Measurements from ENCODE around the gene AKAP8. TPM values are rescaled to one million over a fixed set of nuclear protein-coding genes. Genes with fewer than 3 reads are reported as not detected.
"Not testable (repeated sequence)": the region's sequence is repeated elsewhere in the genome, so short reads cannot be mapped to it uniquely, and the experiment has no call there.

AKAP8 gene
- polyA plus RNA-seq, 3 donors = 22.7 to 25.0 (median 24.9) TPM

DNA sequence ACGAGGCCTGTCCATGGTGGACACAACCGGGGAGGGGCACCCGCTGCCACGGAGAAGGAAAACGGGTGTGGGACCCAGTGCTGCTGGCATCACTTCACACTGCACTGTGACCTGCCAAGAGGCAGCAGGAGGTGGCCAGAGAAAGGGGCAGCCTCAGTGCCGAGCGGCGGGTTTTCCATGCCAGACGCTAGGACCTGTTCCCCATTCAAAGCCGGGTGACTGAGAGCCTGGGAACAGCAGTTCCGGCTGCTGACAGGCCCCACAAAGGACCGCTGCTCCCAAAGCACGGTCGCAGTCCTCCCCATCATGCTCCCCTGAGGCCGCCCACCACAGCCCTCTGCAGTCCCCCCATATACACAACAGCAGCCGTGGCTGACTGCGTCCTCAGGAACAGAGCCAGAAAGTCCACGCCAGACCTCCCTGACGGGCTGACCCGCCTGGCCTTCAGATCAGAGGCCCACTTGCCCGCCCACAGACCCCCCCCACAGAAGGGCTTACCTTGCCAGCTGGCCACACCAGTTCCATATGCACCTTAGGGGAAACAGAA is 5.4 kb downstream of the AKAP8 start:
- no peak for DNase-seq (ENCODE audit: low read depth in 3 of 3, low spot score in 2 of 3)

DNA sequence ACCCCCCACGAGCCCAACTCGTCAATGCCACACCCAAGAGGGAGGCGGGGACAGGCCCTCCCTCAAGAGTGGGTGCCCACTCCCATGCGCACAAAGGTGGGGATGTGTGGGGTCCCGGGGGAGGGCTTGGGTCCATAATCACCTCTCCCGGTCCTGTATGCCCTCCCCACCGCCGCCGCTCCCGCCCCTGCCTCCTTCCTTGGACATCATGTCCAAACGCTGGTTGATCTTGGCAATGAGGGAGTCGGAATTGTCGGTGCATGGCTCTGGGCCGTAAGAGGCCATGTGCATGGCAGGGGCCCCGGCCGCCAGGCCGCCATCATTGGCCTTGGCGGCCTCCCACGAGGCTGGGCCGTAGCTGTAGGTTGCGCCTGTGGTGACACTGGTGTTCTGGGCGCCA is 5.9 kb downstream of the AKAP8 start:
- DNase-seq (ENCODE audit: low read depth in 3 of 3, low spot score in 2 of 3) = no peak

DNA sequence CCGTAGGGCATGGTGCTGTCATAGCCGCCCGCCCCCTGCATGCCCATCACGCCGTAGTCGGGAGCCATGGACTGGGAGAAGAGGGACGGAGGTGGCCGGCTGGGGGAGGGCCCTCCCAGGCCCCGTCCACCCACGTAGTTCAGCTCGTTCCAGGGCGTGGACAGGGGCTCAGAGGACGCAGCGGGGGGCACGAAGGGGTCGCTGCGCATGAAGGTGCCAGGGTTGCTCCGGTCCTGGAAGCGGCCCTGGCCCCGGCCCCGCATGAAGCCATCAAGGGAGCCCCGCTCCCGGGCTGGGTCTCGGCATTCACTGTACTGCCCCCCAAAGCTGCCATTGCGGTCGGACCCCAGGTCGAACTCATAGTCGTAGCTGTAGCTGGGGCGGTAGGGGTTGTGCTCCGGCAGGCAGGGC is 6.7 kb downstream of the AKAP8 start:
- no peak for DNase-seq (ENCODE audit: low read depth in 3 of 3, low spot score in 2 of 3)

DNA sequence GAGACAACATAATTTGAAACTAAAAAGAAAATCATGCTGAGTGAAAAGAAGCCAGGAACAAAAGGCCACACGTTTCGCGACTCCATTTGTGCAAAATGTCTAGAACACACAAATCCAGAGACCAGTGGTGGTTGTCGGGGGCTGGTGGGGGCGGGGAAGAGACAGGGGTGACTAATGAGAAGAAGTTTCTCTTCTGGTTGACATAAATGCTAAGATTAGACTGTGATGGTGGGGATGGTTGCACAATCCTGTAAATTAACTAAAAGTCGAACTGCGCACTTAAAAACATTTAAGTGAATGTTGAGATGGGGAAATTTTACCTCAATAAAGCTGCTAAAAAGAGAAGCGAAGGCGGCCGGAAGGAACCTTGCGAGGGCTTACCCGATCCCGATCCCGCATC is 7.1 kb downstream of the AKAP8 start:
- DNase-seq (ENCODE audit: low read depth in 3 of 3, low spot score in 2 of 3) = no peak

DNA sequence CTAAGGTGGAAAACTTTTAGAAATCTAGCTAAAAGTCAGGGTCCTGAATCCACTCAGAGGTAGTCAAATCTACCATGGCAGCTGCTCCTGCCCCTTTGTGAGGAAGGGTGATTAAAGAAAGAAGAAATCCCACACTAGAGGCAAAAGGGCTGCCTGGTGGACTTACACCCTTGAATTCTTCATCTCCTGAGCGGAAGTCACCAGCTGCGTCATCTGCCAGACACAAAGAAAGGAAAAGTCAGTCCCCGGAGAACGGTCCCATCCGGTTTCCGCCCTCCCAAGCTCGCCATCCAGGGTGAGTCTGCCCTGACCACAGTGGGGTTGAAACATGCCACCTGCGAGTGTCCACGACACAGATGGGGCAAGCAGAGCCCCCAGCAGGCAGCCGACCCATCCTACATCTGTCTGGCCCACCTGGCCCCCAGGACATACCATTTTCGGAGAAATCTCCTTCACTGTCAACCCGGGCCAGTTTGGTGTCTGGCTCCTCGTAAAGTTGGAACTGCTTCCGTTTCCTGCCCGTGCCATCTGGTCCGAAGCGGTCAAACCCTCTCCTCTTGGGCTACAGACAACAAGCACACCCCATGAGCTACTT is 7.7 kb downstream of the AKAP8 start:
- no peak for DNase-seq (ENCODE audit: low read depth in 3 of 3, low spot score in 2 of 3)

DNA sequence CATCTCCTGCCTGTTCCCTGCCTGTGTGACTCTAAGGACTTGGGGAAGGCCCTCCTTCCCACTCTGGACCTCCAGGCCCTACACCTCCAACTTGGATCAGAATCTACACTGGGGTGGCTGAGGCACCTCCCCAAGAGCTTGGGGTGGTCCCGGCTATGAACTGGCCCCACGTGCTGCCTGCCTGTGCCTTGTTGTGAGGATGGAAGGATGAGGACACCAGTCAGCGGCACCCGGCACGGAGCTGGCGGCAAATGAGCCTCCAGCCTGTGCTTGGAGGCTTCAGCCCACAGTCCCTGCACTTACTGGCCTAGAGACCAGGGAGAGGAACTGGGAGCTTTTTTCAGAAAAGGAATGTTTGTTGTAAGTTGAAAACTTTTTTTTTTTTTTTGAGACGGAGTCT is 8.5 kb downstream of the AKAP8 start:
- no peak for DNase-seq (ENCODE audit: low read depth in 3 of 3, low spot score in 2 of 3)

DNA sequence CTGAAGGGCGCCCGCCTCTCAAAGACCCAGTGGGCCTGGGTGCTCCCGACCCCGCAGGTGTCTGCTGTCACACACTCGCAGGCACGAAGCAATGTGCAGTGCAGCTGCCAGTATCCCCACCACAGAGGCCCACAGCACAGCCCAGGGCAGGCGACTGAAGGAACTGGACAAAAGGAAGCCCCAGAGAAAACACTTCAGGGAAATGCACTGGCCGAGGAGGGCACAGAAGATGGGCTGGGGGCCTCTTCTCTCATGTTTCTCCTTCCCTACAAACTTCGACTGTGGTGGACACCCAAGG is 10.0 kb downstream of the AKAP8 start:
- no peak for DNase-seq (ENCODE audit: low read depth in 3 of 3, low spot score in 2 of 3)

DNA sequence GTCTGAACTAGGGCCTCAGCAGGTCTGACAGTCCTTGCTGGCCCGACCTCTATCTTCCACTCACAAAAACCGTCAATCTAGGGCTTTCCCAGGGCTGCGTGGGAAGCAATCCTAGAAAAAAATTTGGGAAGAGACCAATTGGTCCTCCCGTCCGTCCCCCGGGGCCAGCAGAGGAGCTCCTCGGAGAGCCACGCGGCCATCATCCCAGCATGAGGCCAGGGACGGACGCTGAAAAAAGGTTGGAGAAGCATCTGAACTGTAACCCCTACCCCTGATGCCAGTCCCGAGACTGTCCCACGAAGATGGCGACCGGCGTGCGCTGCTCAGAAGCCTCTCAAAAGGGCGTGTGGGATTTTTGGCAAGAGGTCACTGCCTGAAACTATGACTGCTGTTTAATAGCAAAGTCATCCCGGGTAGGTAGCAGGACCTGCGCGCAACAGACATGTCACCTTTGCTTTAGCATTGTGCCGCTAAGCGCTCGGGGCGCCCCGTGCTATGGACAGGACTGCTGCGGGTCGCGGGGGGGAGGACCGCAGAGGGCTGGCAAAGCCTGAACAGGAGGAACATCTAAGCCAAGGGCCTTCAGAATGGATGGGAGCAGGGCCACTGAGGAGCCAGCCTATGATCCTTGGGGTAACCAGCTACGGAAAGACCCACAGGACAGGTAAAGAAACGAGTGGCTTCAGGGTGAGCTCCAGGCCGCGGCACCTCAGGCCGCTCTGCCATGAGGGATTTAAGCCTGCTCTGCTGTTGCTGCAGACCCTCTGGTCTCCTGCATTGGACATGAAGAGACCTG is 10.6 kb downstream of the AKAP8 start:
- DNase-seq (ENCODE audit: low read depth in 3 of 3, low spot score in 2 of 3) = no peak

DNA sequence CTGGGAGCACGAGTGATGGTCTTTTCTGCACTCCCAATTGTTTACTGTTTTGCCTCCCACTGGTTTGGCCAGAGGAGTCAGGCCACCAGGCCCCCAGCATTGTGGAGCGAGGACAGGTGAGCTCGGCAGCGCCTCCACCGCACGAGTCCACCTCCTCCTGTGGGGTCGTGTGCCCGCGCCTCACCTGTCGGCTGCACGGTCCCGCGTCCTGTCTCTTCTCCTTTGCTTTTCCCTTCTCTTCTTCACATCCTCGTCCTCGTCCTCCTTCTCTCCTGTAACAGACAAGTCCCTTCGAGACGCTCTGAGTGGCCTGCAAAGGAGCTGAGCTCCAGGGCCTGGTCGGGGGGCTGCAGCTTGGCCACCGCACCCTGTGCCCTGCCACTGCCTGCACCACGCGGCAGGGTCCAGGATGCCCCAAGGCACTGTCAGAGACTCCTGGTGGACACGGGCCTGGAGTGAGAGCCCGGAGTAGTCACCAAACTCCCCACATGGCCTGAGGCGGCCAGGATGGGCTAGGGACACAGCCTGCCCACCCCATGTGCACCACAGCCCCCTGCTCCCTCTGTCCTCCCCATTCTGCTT is 11.4 kb downstream of the AKAP8 start:
- DNase-seq (ENCODE audit: low read depth in 3 of 3, low spot score in 2 of 3) = no peak

DNA sequence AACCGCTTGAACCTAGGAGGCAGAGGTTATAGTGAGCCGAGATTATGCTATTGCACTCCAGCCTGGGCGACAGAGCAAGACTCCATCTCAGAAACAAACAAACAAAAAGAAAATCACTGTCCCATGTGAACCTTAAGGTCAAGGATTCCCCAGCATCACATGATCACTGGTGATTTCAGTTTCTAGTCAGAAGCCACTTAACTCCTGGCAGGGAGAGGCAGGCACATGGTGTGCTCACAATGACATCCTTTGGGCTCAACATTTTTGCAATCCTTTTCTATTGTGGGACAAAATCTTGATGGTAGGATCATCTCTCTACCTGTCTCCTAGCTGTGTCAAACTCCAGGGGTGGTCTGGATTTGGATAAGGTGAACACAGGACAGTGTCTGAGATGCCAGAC is 12.1 kb downstream of the AKAP8 start:
- DNase-seq (ENCODE audit: low read depth in 3 of 3, low spot score in 2 of 3) = no peak

DNA sequence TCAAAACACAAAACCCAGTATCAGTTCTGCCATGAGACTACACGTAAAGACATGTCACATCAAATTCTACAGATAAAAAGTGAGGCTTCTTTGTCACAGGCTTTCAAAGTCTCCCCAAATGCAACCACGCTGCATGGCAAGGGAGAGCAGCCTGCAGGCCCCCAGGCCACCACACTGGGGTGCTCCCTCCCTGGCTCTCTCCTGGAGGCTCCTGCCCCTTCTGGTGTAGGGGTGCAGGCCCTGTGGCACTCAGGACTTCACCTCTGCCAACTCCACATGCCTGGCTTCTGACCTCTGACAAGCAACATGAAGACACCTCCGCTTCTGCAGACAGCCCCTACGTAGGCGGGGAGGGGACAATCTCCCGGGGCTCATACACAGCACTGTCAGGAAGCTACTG is 14.3 kb downstream of the AKAP8 start:
- DNase-seq (ENCODE audit: low read depth in 3 of 3, low spot score in 2 of 3) = no peak

DNA sequence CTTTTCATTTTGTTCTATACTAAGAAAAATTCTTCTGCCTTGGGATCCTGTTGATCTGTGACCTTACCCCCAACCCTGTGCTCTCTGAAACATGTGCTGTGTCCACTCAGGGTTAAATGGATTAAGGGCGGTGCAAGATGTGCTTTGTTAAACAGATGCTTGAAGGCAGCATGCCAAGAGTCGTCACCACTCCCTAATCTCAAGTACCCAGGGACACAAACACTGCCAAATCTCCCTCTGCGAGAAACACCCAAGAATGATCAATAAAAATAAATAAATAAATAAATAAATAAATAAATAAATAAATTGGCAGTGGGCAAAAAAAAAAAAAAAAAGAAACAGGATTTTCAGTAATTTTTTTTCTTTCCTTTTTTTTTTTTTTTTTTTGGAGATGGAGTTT is 15.8 kb downstream of the AKAP8 start:
- DNase-seq (ENCODE audit: low read depth in 3 of 3, low spot score in 2 of 3) = not testable (repeated sequence)

DNA sequence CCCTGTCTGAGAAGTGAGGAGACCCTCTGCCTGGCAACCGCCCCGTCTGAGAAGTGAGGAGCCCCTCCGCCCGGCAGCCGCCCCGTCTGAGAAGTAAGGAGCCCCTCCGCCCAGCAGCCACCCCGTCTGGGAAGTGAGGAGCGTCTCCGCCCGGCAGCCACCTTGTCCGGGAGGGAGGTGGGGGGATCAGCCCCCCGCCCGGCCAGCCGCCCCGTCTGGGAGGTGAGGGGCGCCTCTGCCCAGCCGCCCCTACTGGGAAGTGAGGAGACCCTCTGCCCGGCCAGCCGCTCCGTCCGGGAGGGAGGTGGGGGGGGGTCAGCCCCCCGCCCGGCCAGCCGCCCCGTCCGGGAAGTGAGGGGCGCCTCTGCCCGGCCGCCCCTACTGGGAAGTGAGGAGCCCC is 16.5 kb downstream of the AKAP8 start:
- DNase-seq (ENCODE audit: low read depth in 3 of 3, low spot score in 2 of 3) = not testable (repeated sequence)

DNA sequence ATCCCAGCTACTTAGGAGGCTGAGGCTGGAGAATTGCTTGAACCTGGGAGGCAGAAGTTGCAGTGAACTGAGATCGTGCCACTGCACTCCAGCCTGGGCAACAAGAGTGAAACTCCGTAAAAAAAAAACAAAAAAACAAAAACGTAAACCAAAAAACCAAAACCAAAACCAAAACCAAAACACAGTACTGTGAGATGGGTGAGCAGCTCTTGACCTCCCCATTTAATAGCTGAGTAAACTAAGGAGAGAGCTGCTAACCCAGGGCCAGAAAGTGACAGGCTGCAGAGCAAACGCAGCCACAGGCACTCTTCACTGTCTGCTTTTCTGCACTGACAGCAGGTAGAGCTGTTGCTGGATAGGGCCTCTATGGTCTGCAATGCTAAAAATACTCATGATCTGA is 19.6 kb downstream of the AKAP8 start:
- DNase-seq (ENCODE audit: low read depth in 3 of 3, low spot score in 2 of 3) = not testable (repeated sequence)

DNA sequence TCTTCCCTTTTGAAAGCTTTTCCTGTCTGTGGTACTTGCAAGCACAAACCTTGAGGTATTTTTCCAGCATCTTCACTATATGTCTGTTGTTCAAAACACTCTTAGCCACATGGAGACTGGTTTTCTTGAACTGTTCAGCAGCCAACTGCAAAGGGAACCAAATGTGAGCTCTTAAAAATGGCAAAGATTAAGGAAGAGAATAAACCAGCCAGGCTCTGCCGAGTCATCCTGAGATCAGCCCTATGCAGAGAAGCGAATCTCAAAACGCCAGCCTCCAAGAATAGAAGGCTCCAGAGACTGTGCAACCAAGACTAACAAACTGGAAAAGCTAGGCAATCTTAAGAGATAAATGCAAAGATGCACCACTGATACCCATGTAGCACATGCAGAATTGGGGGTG is 20.7 kb downstream of the AKAP8 start:
- no peak for DNase-seq (ENCODE audit: low read depth in 3 of 3, low spot score in 2 of 3)

DNA sequence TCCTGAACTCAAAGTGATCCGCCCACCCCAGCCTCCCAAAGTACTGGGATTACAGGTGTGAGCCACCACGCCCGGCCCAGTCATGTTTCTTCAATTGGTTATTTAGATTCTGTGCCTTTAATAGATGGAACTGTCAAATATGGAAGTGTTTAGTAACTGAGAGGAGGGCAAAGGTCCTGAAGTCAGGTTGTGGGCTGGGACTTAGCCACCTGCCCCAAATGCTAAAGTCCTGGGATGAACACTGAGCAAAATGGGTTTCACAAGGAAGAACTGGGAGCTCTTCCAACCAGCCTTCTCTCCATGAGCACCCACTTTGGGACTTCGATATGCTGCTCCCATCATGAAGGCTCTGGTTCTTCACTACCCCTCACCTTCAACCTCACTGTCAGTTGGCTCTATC is 21.7 kb downstream of the AKAP8 start:
- DNase-seq (ENCODE audit: low read depth in 3 of 3, low spot score in 2 of 3) = no peak

DNA sequence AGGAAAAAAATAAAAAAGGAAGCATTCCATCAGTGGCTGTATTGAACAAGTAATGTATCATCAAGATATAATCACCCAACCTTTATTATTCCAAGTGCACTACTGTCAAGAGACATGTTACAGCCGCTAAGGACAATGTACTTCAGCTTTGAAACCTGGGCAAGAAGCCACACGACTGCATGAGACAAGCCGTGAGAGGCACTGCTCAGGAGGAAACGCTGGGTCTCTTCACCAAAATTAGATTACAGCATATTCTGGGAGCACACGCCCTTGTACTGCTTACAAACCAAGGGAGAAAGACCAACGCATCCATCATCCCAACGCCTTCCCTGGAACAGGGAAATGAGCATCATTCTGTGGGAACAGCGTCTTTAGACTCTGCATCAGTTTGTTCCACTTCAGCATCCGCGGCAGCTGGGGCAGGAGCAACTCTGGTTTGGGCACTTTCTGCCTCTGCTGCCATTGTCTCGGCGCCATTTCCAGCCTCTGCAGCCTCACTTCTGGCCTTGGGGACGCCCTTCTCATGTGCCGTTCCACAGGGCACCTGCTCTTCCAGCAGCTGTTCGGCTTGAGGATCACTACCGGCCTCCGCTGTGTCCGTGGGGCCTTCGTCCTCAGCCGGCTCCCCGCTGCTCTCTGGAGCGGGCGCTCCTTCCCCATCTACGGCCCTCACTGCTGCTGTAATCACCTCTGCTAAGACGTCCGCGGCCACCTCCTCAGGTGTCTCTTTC is 24.9 kb downstream of the AKAP8 start:
- no peak for DNase-seq (ENCODE audit: low read depth in 3 of 3, low spot score in 2 of 3)

DNA sequence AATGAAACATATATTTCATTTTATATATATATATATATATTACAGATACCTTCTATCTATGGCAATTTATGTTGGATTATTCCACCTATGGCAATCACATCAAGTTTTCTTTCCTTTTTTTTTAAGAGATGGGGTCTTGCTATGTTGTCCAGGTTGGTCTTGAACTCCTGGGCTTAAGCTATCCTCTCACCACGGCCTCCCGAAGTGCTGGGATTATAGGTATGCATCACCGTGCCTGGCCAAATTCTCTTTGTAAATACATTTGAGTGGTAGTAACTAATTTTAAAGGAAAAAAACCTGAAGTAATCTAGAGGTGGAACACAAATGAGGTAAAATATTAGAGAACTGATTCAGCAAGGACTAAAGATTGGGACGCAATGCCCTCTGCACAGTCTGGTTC is 25.7 kb downstream of the AKAP8 start:
- DNase-seq (ENCODE audit: low read depth in 3 of 3, low spot score in 2 of 3) = no peak

DNA sequence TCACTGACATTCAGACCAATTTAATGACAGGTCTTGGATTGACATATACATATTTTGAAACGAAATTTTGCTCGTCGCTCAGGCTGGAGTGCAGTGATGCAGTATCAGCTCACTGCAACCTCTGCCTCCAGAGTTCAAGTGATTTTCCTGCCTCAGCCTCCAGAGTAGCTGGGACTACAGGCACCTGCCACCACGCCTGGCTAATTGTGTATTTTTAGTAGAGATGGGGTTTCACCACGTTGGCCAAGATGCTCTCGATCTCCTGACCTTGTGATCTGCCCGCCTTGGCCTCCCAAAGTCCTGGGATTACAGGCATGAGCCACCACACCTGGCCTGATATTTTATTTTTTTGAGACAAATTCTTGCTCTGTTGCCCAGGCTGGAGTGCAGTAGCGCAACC is 27.1 kb downstream of the AKAP8 start:
- DNase-seq (ENCODE audit: low read depth in 3 of 3, low spot score in 2 of 3) = not testable (repeated sequence)

DNA sequence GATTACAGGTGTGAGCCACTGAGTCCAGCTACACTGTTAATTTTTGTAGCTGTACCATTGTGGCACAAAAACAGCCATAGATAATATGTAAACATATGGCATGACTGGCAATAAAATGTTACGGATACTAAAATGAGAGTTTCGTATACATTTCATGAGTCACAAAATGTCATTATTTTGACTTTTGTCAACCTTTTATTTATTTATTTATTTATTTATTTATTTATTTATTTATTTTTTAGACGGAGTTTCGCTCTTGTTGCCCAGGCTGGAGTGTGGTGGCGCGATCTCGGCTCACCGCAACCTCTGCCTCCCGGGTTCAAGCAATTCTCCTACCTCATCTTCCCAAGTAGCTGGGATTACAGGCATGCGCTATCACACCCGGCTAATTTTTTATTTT is 38.3 kb downstream of the AKAP8 start:
- DNase-seq (ENCODE audit: low read depth in 3 of 3, low spot score in 2 of 3) = not testable (repeated sequence)

DNA sequence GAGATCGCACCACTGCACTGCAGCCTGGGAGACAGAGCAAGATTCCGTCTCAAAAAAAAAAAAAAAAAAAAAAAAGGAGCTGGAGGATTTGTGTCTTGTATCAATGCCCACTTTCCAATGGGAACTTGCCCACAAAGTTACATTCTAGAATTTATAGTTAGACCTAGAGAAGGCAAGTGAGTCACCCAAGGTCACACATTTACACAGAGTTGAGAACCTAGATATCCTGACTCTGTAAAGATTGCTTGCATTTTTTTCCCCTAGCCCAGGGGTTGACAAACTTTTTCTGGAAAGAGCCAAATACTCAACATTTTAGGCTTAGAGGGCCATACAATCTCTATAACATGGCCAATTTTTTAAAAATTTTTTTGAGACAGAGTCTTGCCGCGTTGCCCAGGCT is 39.5 kb downstream of the AKAP8 start:
- no peak for DNase-seq (ENCODE audit: low read depth in 3 of 3, low spot score in 2 of 3)
